CD4-positive, alpha-beta T cell treated with Interleukin-4 for 1 hour (primary cell): ENCODE measurements around the gene TAF10.

Source experiments
- DNase-seq, 2 donors: peaks; one replicate each; pipeline ENCODE4 v3.0.0-alpha.2; 2020 to 2022

Gene TAF10

DNA sequence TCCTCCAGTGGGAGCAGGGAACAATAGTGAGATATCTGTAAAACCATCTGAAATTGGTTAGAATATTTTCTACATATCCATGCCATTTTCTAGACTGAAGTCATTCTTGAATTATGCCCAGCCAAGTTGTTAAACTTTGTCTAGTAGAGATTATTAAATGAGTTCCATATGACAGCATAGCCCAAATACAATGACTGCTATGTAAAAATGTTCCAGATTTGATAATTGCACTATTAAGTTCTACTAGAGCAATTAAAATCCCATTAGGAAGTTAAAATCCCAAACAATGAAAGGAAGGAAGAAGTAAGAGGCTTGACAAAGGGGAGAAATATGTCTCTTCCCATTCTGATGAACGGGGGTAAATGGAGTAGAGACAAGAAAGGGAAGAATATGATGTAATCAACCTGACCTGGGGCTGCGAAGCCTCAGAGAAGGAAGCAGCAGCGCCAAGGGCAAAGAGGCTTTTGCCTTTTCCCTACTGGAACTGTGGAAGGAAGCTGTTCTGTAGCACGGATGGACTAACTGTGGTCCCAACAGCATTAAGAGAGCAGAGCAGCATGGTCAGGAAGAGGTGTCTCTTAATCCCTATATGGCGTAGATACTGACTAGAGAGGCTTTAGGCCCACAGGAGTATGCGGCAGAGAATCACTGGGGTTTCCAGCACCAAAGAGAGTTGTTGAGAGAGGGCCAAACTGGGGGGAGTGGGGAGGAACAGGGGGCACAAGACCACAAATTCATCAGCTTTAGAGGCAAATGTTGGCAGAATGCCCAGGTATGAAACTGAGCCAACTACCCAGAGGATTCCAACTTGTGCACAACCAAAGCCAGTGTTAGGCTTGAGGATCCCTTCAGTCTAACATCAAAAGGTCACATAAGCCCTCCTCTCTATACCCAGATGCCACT, 35.3 kb downstream of the TAF10 start:
- no peak for DNase-seq

DNA sequence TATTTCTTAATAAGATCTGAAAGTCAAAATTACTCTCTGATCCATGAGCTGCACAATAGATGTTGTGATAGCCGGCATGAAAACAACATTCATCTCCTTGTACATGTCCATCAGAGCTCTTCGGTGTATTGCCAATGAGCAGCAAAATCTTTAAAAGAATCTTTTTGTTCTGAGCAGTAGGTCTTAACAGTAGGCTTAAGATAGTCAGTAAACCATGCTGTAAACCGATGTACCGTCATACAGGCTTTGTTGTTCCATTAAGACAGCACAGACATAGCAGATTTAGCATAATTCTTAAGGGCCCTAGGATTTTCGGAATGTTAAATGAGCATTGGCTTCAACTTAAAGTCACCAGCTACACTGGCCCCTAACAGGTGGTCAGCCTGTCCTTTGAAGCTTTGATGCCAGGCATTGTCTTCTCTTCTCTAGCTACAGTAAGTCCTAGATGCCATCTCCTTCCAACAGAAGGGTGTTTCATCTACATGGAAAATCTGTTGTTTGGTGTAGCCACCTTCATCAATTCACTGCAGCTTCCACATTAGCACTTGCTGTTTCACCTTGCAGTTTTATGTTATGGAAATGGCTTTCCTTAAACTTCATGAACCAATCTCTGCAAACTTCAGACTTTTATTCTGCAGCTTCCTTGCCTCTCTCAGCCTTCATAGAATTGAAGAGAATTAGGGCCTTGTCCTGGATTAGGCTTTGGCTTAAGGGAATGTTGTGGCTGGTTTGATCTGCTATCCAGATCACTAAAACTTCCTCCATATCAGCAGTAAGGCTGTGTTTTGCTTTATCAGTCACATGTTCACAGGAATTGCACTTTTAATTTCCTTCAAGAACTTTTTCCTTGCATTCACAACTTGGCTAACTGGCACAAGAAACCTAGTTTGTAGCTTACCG, 37.0 kb downstream of the TAF10 start:
- no peak for DNase-seq

- DNase-seq = no peak
These were observed 39.8 kb downstream of the TAF10 start for GRCh38 chr11:6572215-6572614.

GRCh38 chr11:6571434-6572008, 40.5 kb downstream of the TAF10 start:
- no peak for DNase-seq

- DNase-seq = no peak
These were observed 41.2 kb downstream of the TAF10 start for GRCh38 chr11:6570691-6571427.

DNA sequence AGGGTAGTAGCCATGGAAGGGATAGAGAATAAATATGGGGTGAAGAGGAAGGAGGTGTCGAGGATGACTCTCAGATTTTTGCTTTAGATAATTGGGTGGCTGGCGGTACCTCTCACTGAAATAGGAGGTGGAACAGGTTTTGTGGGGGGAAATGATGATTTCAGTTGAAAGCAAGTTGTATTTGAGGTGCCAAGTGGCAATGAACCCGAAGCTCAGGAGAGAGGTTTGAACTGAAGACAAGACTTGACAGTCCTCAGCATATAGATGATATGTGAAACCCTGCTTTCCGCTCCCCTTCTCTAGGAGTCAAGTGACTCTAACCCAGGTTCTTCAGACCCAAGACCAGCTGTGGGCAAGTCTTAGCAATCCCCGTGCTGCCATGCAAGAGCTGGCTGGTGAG, 42.3 kb downstream of the TAF10 start:
- no peak for DNase-seq

DNA sequence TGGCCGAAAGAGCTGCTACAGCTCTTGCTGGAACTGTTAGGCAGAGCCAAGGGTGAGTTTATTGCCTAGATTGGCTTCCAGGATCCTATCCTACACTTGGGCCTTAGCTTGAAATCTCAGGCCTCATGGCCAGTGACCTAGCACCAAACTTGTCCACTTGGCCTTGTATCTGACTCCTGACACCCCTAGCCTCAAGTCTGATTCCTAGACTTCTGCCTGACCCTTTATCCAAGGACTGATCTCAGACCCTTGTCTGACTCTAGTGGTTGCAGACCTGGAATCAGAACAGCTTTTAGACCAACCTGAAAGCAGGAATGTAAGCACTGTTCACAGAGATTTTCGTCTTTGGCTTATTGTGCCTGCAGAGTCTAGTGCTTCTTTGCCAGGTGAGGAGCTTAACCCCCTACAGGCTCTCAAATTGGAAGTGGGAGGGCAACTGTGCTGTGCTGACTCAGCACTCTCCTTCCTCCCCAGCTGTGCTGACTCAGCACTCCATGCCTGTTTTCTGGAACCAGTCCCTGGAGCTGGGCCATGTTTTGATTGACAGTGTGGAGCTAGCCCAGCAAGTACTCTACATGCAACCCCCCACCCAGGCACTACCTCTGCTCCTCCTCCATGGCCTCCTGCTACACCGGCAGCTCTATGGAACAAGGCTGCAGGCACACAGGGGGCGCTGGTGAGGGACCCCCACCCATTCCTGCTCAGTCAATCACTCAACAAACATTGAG, 43.7 kb downstream of the TAF10 start:
- no peak for DNase-seq

- DNase-seq = no peak
These were observed 44.7 kb downstream of the TAF10 start for GRCh38 chr11:6567371-6567745.

- DNase-seq = no peak
These were observed 45.2 kb downstream of the TAF10 start for GRCh38 chr11:6566704-6567370.

DNA sequence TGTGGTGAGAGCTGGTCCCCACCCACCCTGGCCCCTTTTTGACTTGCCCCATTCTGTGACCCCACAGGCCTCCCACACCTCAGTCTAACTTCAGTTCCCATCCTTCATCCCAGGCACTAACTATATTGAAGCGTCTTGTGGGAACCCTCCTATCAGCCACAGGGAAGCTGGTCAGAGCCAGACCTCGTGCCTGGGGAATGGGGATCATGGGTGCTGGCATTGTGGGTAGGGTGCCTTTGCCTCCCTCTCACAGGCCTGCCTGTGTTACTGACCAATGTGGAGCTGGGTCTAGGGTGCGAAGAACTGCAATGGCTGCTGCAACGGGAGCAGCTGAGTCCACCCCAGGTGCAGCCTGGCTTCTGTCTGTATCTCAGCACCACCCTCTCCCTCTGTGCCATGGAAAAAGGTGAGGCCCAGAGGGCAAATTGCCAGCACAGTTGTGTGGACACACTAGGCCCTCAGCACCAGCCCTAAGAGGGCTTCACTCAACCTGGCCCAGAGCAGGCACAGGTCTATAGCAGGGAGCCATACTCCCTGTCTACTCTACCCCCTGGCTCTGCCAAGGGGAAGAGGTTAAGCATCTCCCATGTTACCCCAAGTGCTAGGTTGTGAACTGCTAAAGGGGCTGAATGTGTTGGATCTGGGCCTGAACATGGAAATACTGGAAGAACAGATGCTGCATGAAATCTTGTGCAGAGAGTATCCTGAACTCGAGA, 45.9 kb downstream of the TAF10 start:
- no peak for DNase-seq

DNA sequence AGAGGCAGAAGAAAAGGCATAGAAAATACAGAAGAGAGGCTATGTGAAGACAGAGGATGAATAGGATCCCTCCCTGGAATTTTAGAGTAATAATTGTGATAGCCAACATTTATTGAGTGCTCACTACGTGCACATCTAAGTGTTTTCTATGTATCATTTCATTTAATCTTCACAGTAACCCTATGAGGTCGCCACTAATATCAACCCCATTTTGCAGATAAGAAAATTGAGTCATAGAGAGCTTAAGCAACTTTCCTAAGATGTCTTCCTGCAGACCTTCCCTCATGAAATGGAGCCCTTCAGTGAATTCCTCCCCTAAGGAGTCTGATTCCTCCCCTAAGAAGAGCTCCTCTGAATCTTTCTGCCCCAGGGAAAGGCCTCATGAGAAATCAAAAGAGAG, 46.7 kb downstream of the TAF10 start:
- no peak for DNase-seq

DNA sequence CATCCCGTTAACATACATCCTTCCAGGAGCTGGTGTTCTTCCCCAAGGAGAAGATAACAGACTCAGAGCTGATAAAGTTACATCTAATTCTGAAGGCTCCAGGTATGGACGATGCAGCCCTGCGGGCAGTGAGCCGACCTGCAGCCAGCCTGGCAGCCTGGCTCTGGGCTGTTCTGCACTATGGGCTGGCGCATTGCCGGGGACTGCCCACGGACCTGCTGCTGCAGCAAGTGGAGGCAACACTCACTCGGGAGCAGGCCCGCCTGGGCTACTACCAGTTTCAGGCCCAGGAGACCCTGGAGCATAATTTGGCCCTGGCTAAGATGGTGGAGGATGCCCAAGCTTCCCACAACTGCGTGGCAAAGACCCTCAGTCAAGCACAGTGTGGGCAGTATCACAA, 48.3 kb downstream of the TAF10 start:
- DNase-seq = no peak

- DNase-seq = no peak
These were observed 48.8 kb downstream of the TAF10 start for GRCh38 chr11:6563121-6563619.

- DNase-seq = no peak
These were observed 50.7 kb downstream of the TAF10 start for GRCh38 chr11:6561288-6561687.
